HG02763 (cell line): Measurements from ENCODE around the gene ELOVL4.

Experiments used
- ATAC-seq: cut with Tn5 transposase; IDR thresholded peaks from one replicate; pipeline ENCODE4 v1.9.1; 2021; ENCODE audit warnings: mild to moderate bottlenecking, moderate library complexity; ENCODE audit not compliant: unreplicated experiment

The ELOVL4 gene

GRCh38 chr6:79947191-79948186, at the start of gene ELOVL4:
Gene ELOVL4 (minus strand): TSS chr6:79947553. CDS start chr6:79947279, 274 bp downstream.
- peak; percentile 40 for ATAC-seq

- ATAC-seq: no peak
Measured at GRCh38 chr6:79993911-79994309, 46.6 kb upstream of the ELOVL4 start.

- ATAC-seq: no peak
Measured at GRCh38 chr6:79993012-79993910, 45.9 kb upstream of the ELOVL4 start.

GRCh38 chr6:79989641-79990040, 42.3 kb upstream of the ELOVL4 start:
- ATAC-seq: no peak

GRCh38 chr6:79985128-79985527, 37.8 kb upstream of the ELOVL4 start:
- no peak for ATAC-seq

- ATAC-seq: peak; percentile 66
Measured at GRCh38 chr6:79984261-79984660, 36.9 kb upstream of the ELOVL4 start.

GRCh38 chr6:79981652-79982051, 34.3 kb upstream of the ELOVL4 start:
- ATAC-seq: no peak

GRCh38 chr6:79971193-79971592, 23.8 kb upstream of the ELOVL4 start:
- no peak for ATAC-seq

- ATAC-seq: no peak
Measured at GRCh38 chr6:79969784-79970183, 22.4 kb upstream of the ELOVL4 start.

GRCh38 chr6:79967178-79967577, 19.8 kb upstream of the ELOVL4 start:
- no peak for ATAC-seq

GRCh38 chr6:79964607-79965081, 17.3 kb upstream of the ELOVL4 start:
- no peak for ATAC-seq

GRCh38 chr6:79954849-79955248, 7.5 kb upstream of the ELOVL4 start:
- ATAC-seq: no peak

GRCh38 chr6:79949233-79949632, 1.9 kb upstream of the ELOVL4 start:
- ATAC-seq: no peak

- ATAC-seq: peak; percentile 10
Measured at GRCh38 chr6:79946272-79947190, 822 bp downstream of the ELOVL4 start.

- ATAC-seq: no peak
Measured at GRCh38 chr6:79943133-79943532, 4.2 kb downstream of the ELOVL4 start.

GRCh38 chr6:79941489-79942151, 5.7 kb downstream of the ELOVL4 start:
- no peak for ATAC-seq

- no peak for ATAC-seq
Measured at GRCh38 chr6:79928478-79928998, 18.8 kb downstream of the ELOVL4 start.

- ATAC-seq: no peak
Measured at GRCh38 chr6:79927758-79928157, 19.6 kb downstream of the ELOVL4 start.

GRCh38 chr6:79923270-79923669, 24.1 kb downstream of the ELOVL4 start:
- no peak for ATAC-seq
